IMR-90 (cell line): ENCODE measurements around the gene GRIA4. TPM values are rescaled to one million over a fixed set of nuclear protein-coding genes. Genes with fewer than 3 reads are reported as not detected.

Experiments used
- ATAC-seq: fragments of 200-7000 bp; cut with Tn5 transposase; 2 replicates; pipeline ENCODE4 v1.9.1; 2020; ENCODE audit warnings: low read depth, mild to moderate bottlenecking, moderate library complexity
- BruUV-seq: library from RNA; stranded (reverse); fragments of 400-500 nt; replicated peaks from 2 replicates; lab custom pipeline; 2021; lab: Mats Ljungman, UMichigan
- CTCF ChIA-PET: fragments of 300-600 bp; formaldehyde crosslinking; extraction: SDS; loops from one replicate; lab custom pipeline; 2021; ENCODE audit warnings: antibody characterized with exemption; lab: Yijun Ruan, JAX
- POLR2A ChIA-PET: fragments of 300-600 bp; sonication (Branson Sonifier 250); formaldehyde crosslinking; loops from one replicate; lab custom pipeline; 2022; ENCODE audit warnings: antibody characterized with exemption; ENCODE audit not compliant: unreplicated experiment; lab: Charles Lee
- DNase-seq: peaks from one replicate; pipeline ENCODE4 v3.0.0; 2013
- H2AFZ ChIP-seq: replicated peaks from 2 replicates; pipeline ENCODE3; 2013; ENCODE audit warnings: low read length, mild to moderate bottlenecking; ENCODE audit not compliant: poor library complexity
- H2AK5ac ChIP-seq: 2 replicates; pipeline ENCODE4 v1.6.1; 2013; ENCODE audit warnings: low read depth, low read length, inconsistent platforms
- H2AK9ac ChIP-seq: replicated peaks from 2 replicates; pipeline ENCODE3; 2013; ENCODE audit warnings: mild to moderate bottlenecking, low read depth, low read length, moderate library complexity; ENCODE audit not compliant: poor library complexity
- H2BK120ac ChIP-seq: 2 replicates; pipeline ENCODE4 v1.6.1; 2013; ENCODE audit warnings: low read depth, low read length, inconsistent platforms
- H2BK15ac ChIP-seq: 3 replicates; pipeline ENCODE4 v1.6.1; 2013; ENCODE audit warnings: low read depth, low read length, inconsistent platforms
- H2BK20ac ChIP-seq: 2 replicates; pipeline ENCODE4 v1.6.1; 2013; ENCODE audit warnings: low read depth, mild to moderate bottlenecking, inconsistent platforms, low read length, moderate library complexity
- H2BK5ac ChIP-seq: 2 replicates; pipeline ENCODE4 v1.6.1; 2013; ENCODE audit warnings: mild to moderate bottlenecking, low read depth, low read length, inconsistent platforms; ENCODE audit not compliant: poor library complexity, severe bottlenecking
- H3K14ac ChIP-seq: replicated peaks from 2 replicates; pipeline ENCODE4 v1.6.1; 2013; ENCODE audit warnings: low read depth, low read length, inconsistent platforms
- H3K18ac ChIP-seq: 2 replicates; pipeline ENCODE4 v1.6.1; 2013; ENCODE audit warnings: low read depth, low read length, control low read depth
- H3K23ac ChIP-seq: 2 replicates; pipeline ENCODE4 v1.6.1; 2013; ENCODE audit warnings: low read depth, low read length, inconsistent platforms
- H3K27ac ChIP-seq: 2 replicates; pipeline ENCODE4 v1.5.1; 2013; ENCODE audit warnings: mild to moderate bottlenecking, control low read depth, low read length; ENCODE audit not compliant: insufficient read depth
- H3K27me3 ChIP-seq: 2 replicates; pipeline ENCODE4 v1.6.1; 2013; ENCODE audit warnings: low read length; ENCODE audit not compliant: control insufficient read depth, insufficient read depth
- H3K36me3 ChIP-seq: 2 replicates; pipeline ENCODE4 v1.6.1; 2013; ENCODE audit warnings: low read length, mixed read lengths; ENCODE audit not compliant: control insufficient read depth, insufficient read depth
- H3K4ac ChIP-seq: 2 replicates; pipeline ENCODE4 v1.6.1; 2013; ENCODE audit warnings: low read depth, low read length, inconsistent platforms
- H3K4me1 ChIP-seq: 2 replicates; pipeline ENCODE4 v1.6.1; 2013; ENCODE audit warnings: low read length, mixed read lengths; ENCODE audit not compliant: control insufficient read depth, insufficient read depth
- H3K4me2 ChIP-seq: 2 replicates; pipeline ENCODE4 v1.6.1; 2013; ENCODE audit warnings: low read depth, mild to moderate bottlenecking, control low read depth, low read length, moderate library complexity
- H3K4me3 ChIP-seq: 2 replicates; pipeline ENCODE4 v1.5.1; 2013; ENCODE audit warnings: low read depth, mild to moderate bottlenecking, control low read depth, low read length, moderate library complexity; ENCODE audit not compliant: insufficient read depth
- H3K56ac ChIP-seq: 2 replicates; pipeline ENCODE4 v1.6.1; 2013; ENCODE audit warnings: low read length, inconsistent platforms; ENCODE audit not compliant: insufficient read depth; ENCODE audit errors: extremely low read depth
- H3K79me1 ChIP-seq, 2 experiments: 2 replicates each; pipeline ENCODE4 v1.6.1; 2013; ENCODE audit warnings: low read length in 2 of 2, inconsistent platforms in 1 of 2, low read depth in 1 of 2
- H3K9ac ChIP-seq: 2 replicates; pipeline ENCODE4 v1.6.1; 2013; ENCODE audit warnings: low read depth, low read length, control low read depth
- H3K9me1 ChIP-seq: 2 replicates; pipeline ENCODE4 v1.6.1; 2013; ENCODE audit warnings: low read length, inconsistent platforms; ENCODE audit not compliant: insufficient read depth
- H3K9me3 ChIP-seq: 2 replicates; pipeline ENCODE4 v1.6.1; 2013; ENCODE audit warnings: low read length; ENCODE audit not compliant: control insufficient read depth, insufficient read depth
- H4K20me1 ChIP-seq: 2 replicates; pipeline ENCODE4 v1.6.1; 2013; ENCODE audit warnings: low read length, inconsistent platforms; ENCODE audit not compliant: insufficient read depth
- H4K5ac ChIP-seq: 2 replicates; pipeline ENCODE4 v1.6.1; 2013; ENCODE audit warnings: mild to moderate bottlenecking, low read depth, low read length, control low read depth
- H4K8ac ChIP-seq, 2 experiments: 2 replicates each; pipeline ENCODE4 v1.6.1; 2013; ENCODE audit warnings: low read depth in 2 of 2, low read length in 2 of 2, control low read depth in 1 of 2, inconsistent platforms in 1 of 2
- H4K91ac ChIP-seq: 2 replicates; pipeline ENCODE4 v1.6.1; 2013; ENCODE audit warnings: low read depth, low read length, inconsistent platforms; ENCODE audit not compliant: insufficient read depth
- CEBPB ChIP-seq: IDR thresholded peaks from 2 replicates; pipeline ENCODE4 v1.6.1; 2012; ENCODE audit warnings: low read depth, low read length, improper control_type of control experiment
- MAFK ChIP-seq: IDR thresholded peaks from 2 replicates; pipeline ENCODE4 v1.6.1; 2012; ENCODE audit warnings: low read depth, low read length, improper control_type of control experiment
- MAZ ChIP-seq: IDR thresholded peaks from 2 replicates; pipeline ENCODE4 v1.6.1; 2012; ENCODE audit warnings: low read depth, mild to moderate bottlenecking, low read length, improper control_type of control experiment, moderate library complexity, borderline replicate concordance
- MXI1 ChIP-seq: IDR thresholded peaks from 2 replicates; pipeline ENCODE4 v1.6.1; 2012; ENCODE audit warnings: low read depth, mild to moderate bottlenecking, low read length, moderate library complexity, borderline replicate concordance
- POLR2A ChIP-seq: IDR thresholded peaks from 2 replicates; pipeline ENCODE4 v1.6.1; 2012; ENCODE audit warnings: mild to moderate bottlenecking, low read depth, low read length
- RAD21 ChIP-seq: IDR thresholded peaks from 2 replicates; pipeline ENCODE4 v1.6.1; 2012; ENCODE audit warnings: low read length, improper control_type of control experiment
- RCOR1 ChIP-seq: IDR thresholded peaks from 2 replicates; pipeline ENCODE4 v1.6.1; 2012; ENCODE audit warnings: mild to moderate bottlenecking, low read length, improper control_type of control experiment; ENCODE audit not compliant: insufficient replicate concordance
- SMC3 ChIP-seq: fragments of 150-350 bp; IDR thresholded peaks from 2 replicates; pipeline ENCODE4 v1.6.1; 2016; ENCODE audit warnings: low read depth, mild to moderate bottlenecking, antibody characterized with exemption, low read length, moderate library complexity
- WGBS, 2 experiments: methylation state at CpG; one replicate each; pipeline versions ENCODE4 v1.1.5 to v1.1.7; 2013; ENCODE audit warnings: missing lambda C conversion rate in 2 of 2; ENCODE audit not compliant: insufficient read length in 1 of 2; ENCODE audit errors: extremely low coverage in 2 of 2; 5-methylcytosine and 5-hydroxymethylcytosine counted together
- dilution Hi-C: fragments of 300-500 bp; cut with HindIII; formaldehyde crosslinking; loops from one replicate; pipeline ENCODE4 v1.14.3; 2018; ENCODE audit warnings: low sequenced_read_pairs; ENCODE audit not compliant: unreplicated experiment
- in situ Hi-C: fragments of 300-500 bp; cut with MboI; formaldehyde crosslinking; loops from 3 replicates; pipeline ENCODE4 v1.14.3; 2019; ENCODE audit warnings: low sequenced_read_pairs, inconsistent platforms, mixed read lengths
- intact Hi-C: fragments of 100-400 bp; cut with micrococcal nuclease; formaldehyde crosslinking; loops from 2 replicates; pipeline ENCODE4 v1.10.0; 2022
- polyA plus RNA-seq, 3 experiments: library from polyadenylated mRNA; depleted of rRNA; stranded (reverse); fragments of >200 nt; gene quantifications; 2 replicates each; pipeline ENCODE4 v1.2.3, GENCODE V29; 2012; ENCODE audit warnings: low replicate concordance in 1 of 3
- total RNA-seq: library from RNA; depleted of rRNA; stranded (reverse); fragments of >200 nt; gene quantifications from 2 replicates; pipeline ENCODE4 v1.2.3, GENCODE V29; 2012
- TF ChIP-seq, protein P1 (sequence below): fragments of 150-350 bp; IDR thresholded peaks from 2 replicates; pipeline ENCODE4 v1.6.1; 2016; ENCODE audit warnings: low read depth, mild to moderate bottlenecking, low read length, moderate library complexity, borderline replicate concordance

Gene GRIA4
- total and polyA plus RNA-seq, 2 of the 4 experiments (the other 2 are of a cell fraction): 0.36 to 1.0 TPM

DNA sequence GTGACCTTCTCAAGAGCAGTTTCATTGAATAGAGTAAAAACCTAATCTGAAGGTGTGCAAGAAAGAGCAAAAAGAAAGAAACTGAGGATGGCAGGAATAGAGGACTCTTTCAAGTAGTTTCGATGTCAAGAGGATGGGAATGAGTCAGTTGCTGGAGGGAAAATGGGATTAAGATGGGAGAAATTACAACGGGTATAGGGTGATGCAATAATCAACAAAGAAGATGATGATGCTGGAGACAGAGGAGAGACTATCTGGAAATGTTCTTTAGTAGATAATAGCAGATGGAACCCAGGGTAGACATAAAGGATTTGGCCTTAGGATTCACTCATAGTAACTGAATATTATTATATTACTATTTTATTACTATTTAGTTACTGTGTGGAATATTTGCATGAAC lies 189.4 kb downstream of the GRIA4 start:
- no peaks in the 10 kb centered on the region for H3K9me1 ChIP-seq
- H3K27me3 ChIP-seq: no peaks in the 10 kb centered on the region
- no peak overlapping the region for H3K18ac ChIP-seq
- TF ChIP-seq MXI1: no peak
- no peak for TF ChIP-seq POLR2A
- TF ChIP-seq RCOR1: no peak
- no peak for TF ChIP-seq MAFK
- TF ChIP-seq CEBPB: peak; percentile 61
- TF ChIP-seq SMC3: no peak
- TF ChIP-seq, protein P1, sequence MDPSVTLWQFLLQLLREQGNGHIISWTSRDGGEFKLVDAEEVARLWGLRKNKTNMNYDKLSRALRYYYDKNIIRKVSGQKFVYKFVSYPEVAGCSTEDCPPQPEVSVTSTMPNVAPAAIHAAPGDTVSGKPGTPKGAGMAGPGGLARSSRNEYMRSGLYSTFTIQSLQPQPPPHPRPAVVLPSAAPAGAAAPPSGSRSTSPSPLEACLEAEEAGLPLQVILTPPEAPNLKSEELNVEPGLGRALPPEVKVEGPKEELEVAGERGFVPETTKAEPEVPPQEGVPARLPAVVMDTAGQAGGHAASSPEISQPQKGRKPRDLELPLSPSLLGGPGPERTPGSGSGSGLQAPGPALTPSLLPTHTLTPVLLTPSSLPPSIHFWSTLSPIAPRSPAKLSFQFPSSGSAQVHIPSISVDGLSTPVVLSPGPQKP: no peak
- no peak for TF ChIP-seq RAD21
- TF ChIP-seq MAZ: no peak
- DNase-seq (no peak), ATAC-seq (no peak)
- H3K56ac ChIP-seq: no peak overlapping the region
- H2AK9ac ChIP-seq: no peak overlapping the region
- no peak overlapping the region for H2AK5ac ChIP-seq
- BruUV-seq: no TSS peak
- H4K5ac ChIP-seq: no peak overlapping the region
- ChIA-PET POLR2A (no interaction called here), CTCF (no interaction called here)
- H3K14ac ChIP-seq: no peak overlapping the region
- H2BK120ac ChIP-seq: no peak overlapping the region
- in situ Hi-C loops (no loop called here), intact Hi-C loops (no loop called here), dilution Hi-C loops (no loop called here)
- no peak overlapping the region for H3K4me3 ChIP-seq
- H3K9ac ChIP-seq: no peak overlapping the region
- H2AFZ ChIP-seq: no peak overlapping the region
- H3K79me1 ChIP-seq: no peaks in the 10 kb centered on the region
- no peaks in the 10 kb centered on the region for H3K36me3 ChIP-seq
- no peak overlapping the region for H3K4me2 ChIP-seq
- H2BK20ac ChIP-seq: no peak overlapping the region
- H4K20me1 ChIP-seq: no peaks in the 10 kb centered on the region
- no peak overlapping the region for H2BK5ac ChIP-seq
- H3K4me1 ChIP-seq: no peaks in the 10 kb centered on the region
- H4K8ac ChIP-seq: no peak overlapping the region
- 80% methylated on average over 2 of the region's 2 CpGs; no CpG with 5 or more reads in 1 of the 2 experiments for WGBS, 2 experiments
- no peak overlapping the region for H3K27ac ChIP-seq
- H4K91ac ChIP-seq: no peak overlapping the region
- no peak overlapping the region for H3K4ac ChIP-seq
- no peak overlapping the region for H2BK15ac ChIP-seq
- H3K9me3 ChIP-seq: no peaks in the 10 kb centered on the region
- H3K23ac ChIP-seq: no peak overlapping the region
